Measurements from ENCODE around the gene TLK2.

The TLK2 gene

DNA sequence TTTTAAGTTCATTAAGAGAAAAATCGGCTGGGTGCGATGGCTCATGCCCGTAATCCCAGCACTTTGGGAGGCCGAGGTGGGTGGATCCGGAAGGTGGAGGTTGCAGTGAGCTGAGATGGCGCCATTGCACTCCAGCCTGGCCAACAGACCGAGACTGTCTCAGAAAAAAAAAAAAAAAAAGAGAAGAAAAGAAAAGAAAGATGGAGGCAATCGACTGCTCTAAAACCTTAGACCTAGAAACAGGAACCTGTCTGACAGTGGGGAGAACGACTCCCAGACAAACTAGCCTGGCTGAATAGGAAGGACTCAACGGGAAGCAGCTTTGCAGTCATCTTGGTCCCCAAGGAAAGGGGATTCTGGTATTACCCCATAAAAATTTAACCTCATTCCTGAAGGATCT, 162.5 kb downstream of the TLK2 start:
- TF ChIP-seq, protein P1, sequence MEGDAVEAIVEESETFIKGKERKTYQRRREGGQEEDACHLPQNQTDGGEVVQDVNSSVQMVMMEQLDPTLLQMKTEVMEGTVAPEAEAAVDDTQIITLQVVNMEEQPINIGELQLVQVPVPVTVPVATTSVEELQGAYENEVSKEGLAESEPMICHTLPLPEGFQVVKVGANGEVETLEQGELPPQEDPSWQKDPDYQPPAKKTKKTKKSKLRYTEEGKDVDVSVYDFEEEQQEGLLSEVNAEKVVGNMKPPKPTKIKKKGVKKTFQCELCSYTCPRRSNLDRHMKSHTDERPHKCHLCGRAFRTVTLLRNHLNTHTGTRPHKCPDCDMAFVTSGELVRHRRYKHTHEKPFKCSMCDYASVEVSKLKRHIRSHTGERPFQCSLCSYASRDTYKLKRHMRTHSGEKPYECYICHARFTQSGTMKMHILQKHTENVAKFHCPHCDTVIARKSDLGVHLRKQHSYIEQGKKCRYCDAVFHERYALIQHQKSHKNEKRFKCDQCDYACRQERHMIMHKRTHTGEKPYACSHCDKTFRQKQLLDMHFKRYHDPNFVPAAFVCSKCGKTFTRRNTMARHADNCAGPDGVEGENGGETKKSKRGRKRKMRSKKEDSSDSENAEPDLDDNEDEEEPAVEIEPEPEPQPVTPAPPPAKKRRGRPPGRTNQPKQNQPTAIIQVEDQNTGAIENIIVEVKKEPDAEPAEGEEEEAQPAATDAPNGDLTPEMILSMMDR (IDR thresholded peaks at IDR 0.05; ENCODE audit: low read depth, low read length), result no peak
- H3K4me3 ChIP-seq (ENCODE audit: low read depth, low read length), result no peak overlapping the region
- H3K36me3 ChIP-seq, result no peaks in the 10 kb centered on the region
- no peaks in the 10 kb centered on the region for H3K9me3 ChIP-seq (ENCODE audit: severe bottlenecking)
- DNase-seq, result no peak
- no peak overlapping the region for H3K27ac ChIP-seq
- H3K27me3 ChIP-seq (ENCODE audit: insufficient read depth, low read depth, severe bottlenecking), result no peaks in the 10 kb centered on the region

DNA sequence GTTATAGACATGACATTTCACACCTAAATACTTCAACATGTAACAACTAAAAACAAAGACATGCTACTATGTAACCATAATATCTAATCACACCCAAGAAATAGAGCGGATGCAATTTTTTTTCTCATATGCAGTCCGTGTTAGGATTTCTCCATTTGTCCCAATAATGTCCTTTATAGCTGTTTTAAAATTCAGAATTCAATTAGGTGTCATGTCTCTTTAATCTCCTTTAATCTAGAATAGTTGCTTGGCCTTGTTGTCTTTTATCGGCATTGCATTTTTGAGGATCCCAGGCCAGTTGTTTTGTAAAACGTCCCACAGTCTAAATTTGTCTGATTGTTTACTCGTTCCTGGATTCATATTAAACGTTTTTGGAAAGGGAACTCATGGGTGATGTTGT, 163.3 kb downstream of the TLK2 start:
- no peak for DNase-seq

DNA sequence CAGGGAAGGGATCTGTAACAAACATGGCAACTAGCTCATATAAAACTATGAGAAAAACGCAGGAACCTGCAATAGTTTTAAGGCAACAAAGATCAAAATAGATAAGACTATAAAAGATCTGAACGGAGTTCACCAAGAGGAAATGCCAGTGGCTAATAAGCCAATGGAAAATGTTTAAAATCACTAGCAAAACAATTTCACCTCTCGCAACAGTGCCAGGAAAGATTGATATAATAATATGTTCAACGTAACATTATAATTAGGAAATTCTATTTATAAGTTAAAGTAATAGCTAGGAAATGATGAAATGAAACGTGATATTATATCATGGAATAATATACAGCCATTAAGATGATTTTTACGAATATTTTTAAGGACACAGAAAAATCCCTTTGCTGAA, 164.9 kb downstream of the TLK2 start:
- Histone ChIP-seq H3K27ac (no peak overlapping the region), H3K4me3 (ENCODE audit: low read depth, low read length) (no peak overlapping the region), H3K9me3 (ENCODE audit: severe bottlenecking) (no peaks in the 10 kb centered on the region), H3K36me3 (no peaks in the 10 kb centered on the region), H3K27me3 (ENCODE audit: insufficient read depth, low read depth, severe bottlenecking) (no peaks in the 10 kb centered on the region)
- no peak for DNase-seq
- TF ChIP-seq, protein P1 (IDR thresholded peaks at IDR 0.05; ENCODE audit: low read depth, low read length), result no peak

More for the DNA sequence above, 163.3 kb downstream of the TLK2 start:
- Histone ChIP-seq H3K9me3 (ENCODE audit: severe bottlenecking) (no peaks in the 10 kb centered on the region), H3K27ac (no peak overlapping the region), H3K27me3 (ENCODE audit: insufficient read depth, low read depth, severe bottlenecking) (no peaks in the 10 kb centered on the region), H3K36me3 (no peaks in the 10 kb centered on the region), H3K4me3 (ENCODE audit: low read depth, low read length) (no peak overlapping the region)
- TF ChIP-seq, protein P1 (IDR thresholded peaks at IDR 0.05; ENCODE audit: low read depth, low read length), result no peak

DNA sequence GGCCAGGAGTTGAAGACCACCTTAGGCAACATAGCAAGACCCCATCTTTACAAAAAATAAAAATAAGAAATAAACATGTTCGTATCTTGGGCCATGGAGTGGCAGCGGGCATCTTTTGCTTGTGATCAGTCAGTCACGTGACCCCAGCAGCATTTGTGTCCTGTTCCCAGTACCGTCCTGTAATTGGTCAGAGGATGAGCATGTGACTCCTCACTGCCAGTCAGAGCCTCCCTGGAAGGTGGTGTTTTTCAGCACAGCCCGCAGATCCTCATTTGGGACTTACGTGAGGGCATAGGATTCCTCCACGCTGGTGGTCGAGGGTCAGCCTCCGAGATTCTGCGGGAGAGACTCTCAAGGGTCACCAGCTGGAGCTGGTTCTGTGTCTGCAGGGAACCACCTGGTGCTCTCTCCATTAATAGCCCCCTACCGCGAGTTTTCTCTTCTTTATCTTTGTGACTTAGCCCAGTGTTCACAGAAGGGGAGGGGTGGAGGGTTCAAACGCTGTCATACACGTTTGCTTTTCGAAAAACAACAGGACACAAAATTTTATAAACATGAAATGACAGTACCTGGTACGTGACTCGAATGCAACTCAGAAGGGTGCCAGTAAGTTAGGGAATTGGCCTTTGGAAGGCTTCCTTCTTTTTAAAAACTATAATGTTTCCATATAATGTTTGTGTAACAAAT, 166.0 kb downstream of the TLK2 start:
- no peaks in the 10 kb centered on the region for H3K36me3 ChIP-seq
- TF ChIP-seq, protein P1 (IDR thresholded peaks at IDR 0.05; ENCODE audit: low read depth, low read length), result no peak
- H3K9me3 ChIP-seq (ENCODE audit: severe bottlenecking), result no peaks in the 10 kb centered on the region
- no peaks in the 10 kb centered on the region for H3K27me3 ChIP-seq (ENCODE audit: insufficient read depth, low read depth, severe bottlenecking)
- H3K27ac ChIP-seq, result no peak overlapping the region
- DNase-seq, result no peak
- H3K4me3 ChIP-seq (ENCODE audit: low read depth, low read length), result no peak overlapping the region

DNA sequence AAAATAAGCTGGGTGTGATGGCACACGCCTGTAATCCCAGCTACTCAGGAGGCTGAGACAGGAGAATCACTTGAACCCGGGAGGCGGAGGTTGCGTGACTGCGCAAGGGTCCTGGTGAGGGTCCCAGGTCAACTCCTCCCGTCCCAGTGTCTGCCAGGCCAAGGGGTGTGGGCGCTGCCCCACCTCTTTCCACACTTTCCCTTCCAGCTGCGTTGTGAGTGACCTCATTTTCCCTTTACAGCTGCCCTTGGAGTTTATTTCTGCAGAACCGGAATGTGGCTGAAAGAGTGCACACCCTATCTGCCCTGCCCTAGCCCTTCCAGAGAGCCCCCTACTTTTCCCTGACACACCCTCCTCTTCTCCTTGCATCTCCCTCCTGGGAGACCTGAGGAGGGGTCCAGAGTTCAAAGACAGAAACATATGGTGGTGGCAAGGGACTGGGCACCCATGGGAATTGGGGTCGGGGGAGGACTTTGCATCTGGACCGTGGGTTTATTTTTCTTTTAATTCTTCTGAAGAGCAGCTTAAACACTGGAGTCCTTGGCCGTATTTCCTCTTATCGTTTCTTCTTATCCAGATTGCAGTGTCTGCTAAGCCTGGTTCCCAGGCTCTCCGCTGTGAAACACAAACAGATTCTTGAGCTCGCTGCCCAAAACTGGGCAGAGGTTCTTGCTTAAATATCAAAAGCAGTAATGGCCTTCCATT, 169.8 kb downstream of the TLK2 start:
- peak overlapping the region; percentile 17 for H3K27ac ChIP-seq

More for the DNA sequence above, 169.8 kb downstream of the TLK2 start:
- no peaks in the 10 kb centered on the region for H3K27me3 ChIP-seq (ENCODE audit: insufficient read depth, low read depth, severe bottlenecking)
- TF ChIP-seq, protein P1 (IDR thresholded peaks at IDR 0.05; ENCODE audit: low read depth, low read length), result no peak
- no peaks in the 10 kb centered on the region for H3K9me3 ChIP-seq (ENCODE audit: severe bottlenecking)
- no peak for DNase-seq
- H3K36me3 ChIP-seq, result no peaks in the 10 kb centered on the region
- H3K4me3 ChIP-seq (ENCODE audit: low read depth, low read length), result no peak overlapping the region

Data from WERI-Rb-1 (cell line).